ENCODE measurements around the gene ERP44.
"Not testable (repeated sequence)": the region's sequence is repeated elsewhere in the genome, so short reads cannot be mapped to it uniquely, and the experiment has no call there.

Gene ERP44

DNA sequence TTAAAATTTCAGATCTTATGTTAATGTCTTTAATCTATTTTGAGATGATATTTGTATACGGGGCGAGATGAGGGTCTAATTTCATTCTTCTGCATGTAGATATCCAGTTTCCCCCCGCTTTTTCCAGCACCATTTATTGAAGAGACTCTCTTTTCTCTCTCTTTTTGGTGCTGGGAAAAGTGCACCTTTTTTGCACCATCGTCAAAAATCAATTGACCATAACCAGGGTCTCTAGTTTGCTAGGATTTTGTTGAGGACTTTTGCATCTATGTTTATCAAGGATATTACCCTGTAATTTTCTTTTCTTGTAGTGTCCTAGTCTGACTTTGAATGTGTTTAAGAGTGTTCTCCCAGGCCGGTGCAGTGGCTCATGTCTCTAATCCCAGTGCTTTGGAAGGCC lies 99.0 kb downstream of the ERP44 start:
- peaks cover 20% of the 10 kb centered on the region for H3K36me3 ChIP-seq (ENCODE audit: insufficient read depth, low read length)

DNA sequence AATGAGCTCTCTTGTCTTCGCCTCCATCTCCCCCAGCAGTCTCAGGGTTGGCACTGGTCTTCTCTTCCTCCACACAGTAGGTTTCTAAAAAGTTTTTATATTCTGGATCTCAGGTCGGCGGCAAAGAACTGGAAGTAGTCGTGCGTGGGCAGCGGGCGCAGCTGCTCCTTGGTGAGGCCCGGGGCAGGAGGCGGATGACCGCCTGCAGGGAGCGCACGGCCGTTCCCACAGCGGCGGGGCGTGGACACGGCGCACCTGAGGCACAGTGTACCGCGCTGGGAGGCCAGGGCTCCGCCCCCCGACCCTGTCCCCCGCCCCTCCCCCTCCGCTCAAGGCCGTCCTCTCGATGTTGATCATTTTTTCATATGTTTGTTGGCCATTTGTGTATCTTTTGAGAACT lies 99.9 kb downstream of the ERP44 start:
- Histone ChIP-seq H3K9ac (ENCODE audit: low read depth, low read length) (no peak overlapping the region), H3K27ac (ENCODE audit: low read length) (no peak overlapping the region), H3K27me3 (ENCODE audit: insufficient read depth, low read length, poor library complexity) (no peaks in the 10 kb centered on the region), H3K4me1 (ENCODE audit: insufficient read depth, low read length) (no peaks in the 10 kb centered on the region), H3K9me3 (ENCODE audit: insufficient read depth, low read length, severe bottlenecking) (no peaks in the 10 kb centered on the region), H2AFZ (ENCODE audit: low read depth, low read length) (no peak overlapping the region), H3K4me2 (ENCODE audit: insufficient read depth, low read length) (no peak overlapping the region), H4K20me1 (ENCODE audit: insufficient read depth, low read length) (no peaks in the 10 kb centered on the region), H3K79me2 (ENCODE audit: insufficient read depth, low read length) (no peaks in the 10 kb centered on the region), H3K4me3 (ENCODE audit: low read depth in 1 of 2, low read length in 2 of 2) (no peak overlapping the region), H3K36me3 (ENCODE audit: insufficient read depth, low read length) (peaks cover 11% of the 10 kb centered on the region)
- ATAC-seq (ENCODE audit: insufficient read depth, low read depth) (no peak), DNase-seq (no peak)
- TF ChIP-seq, protein P1, sequence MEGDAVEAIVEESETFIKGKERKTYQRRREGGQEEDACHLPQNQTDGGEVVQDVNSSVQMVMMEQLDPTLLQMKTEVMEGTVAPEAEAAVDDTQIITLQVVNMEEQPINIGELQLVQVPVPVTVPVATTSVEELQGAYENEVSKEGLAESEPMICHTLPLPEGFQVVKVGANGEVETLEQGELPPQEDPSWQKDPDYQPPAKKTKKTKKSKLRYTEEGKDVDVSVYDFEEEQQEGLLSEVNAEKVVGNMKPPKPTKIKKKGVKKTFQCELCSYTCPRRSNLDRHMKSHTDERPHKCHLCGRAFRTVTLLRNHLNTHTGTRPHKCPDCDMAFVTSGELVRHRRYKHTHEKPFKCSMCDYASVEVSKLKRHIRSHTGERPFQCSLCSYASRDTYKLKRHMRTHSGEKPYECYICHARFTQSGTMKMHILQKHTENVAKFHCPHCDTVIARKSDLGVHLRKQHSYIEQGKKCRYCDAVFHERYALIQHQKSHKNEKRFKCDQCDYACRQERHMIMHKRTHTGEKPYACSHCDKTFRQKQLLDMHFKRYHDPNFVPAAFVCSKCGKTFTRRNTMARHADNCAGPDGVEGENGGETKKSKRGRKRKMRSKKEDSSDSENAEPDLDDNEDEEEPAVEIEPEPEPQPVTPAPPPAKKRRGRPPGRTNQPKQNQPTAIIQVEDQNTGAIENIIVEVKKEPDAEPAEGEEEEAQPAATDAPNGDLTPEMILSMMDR (IDR thresholded peaks at IDR 0.05; ENCODE audit: borderline replicate concordance, extremely low read depth, low read length, poor library complexity, severe bottlenecking): no peak
- TF ChIP-seq EZH2 (IDR thresholded peaks at IDR 0.05; ENCODE audit: borderline replicate concordance, low read depth, low read length, severe bottlenecking): no peak

More for the DNA sequence above, 99.0 kb downstream of the ERP44 start:
- Histone ChIP-seq H3K79me2 (ENCODE audit: insufficient read depth, low read length) (no peaks in the 10 kb centered on the region), H3K9ac (ENCODE audit: low read depth, low read length) (no peak overlapping the region), H3K4me3 (ENCODE audit: low read depth in 1 of 2, low read length in 2 of 2) (no peak overlapping the region), H3K4me1 (ENCODE audit: insufficient read depth, low read length) (no peaks in the 10 kb centered on the region), H3K9me3 (ENCODE audit: insufficient read depth, low read length, severe bottlenecking) (no peaks in the 10 kb centered on the region), H2AFZ (ENCODE audit: low read depth, low read length) (no peak overlapping the region), H3K4me2 (ENCODE audit: insufficient read depth, low read length) (no peak overlapping the region), H3K27ac (ENCODE audit: low read length) (no peak overlapping the region), H3K27me3 (ENCODE audit: insufficient read depth, low read length, poor library complexity) (no peaks in the 10 kb centered on the region), H4K20me1 (ENCODE audit: insufficient read depth, low read length) (no peaks in the 10 kb centered on the region)
- DNase-seq (no peak), ATAC-seq (ENCODE audit: insufficient read depth, low read depth) (no peak)
- TF ChIP-seq, protein P1 (IDR thresholded peaks at IDR 0.05; ENCODE audit: borderline replicate concordance, extremely low read depth, low read length, poor library complexity, severe bottlenecking): no peak
- TF ChIP-seq EZH2 (IDR thresholded peaks at IDR 0.05; ENCODE audit: borderline replicate concordance, low read depth, low read length, severe bottlenecking): no peak

DNA sequence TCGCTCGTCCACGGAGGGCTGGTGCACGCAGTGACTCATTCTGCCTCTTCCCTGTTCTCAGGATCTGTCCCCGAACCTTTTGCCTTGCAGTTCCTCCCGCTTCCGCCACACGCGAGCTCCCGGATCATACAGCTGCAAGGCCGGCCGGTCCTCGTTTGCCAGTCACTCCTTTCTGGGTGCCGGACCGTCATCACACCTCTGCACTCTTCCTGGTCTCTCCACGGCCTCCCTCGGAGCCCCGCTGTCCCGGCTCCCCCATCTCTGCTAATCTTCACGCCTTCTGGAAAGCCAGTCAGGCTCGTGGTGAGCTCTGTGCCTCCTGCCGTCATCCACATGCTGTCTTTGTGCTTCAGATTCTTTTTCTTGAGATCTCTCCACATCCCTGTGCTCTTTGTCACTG lies 100.5 kb downstream of the ERP44 start:
- Histone ChIP-seq H4K20me1 (ENCODE audit: insufficient read depth, low read length) (no peaks in the 10 kb centered on the region), H3K9ac (ENCODE audit: low read depth, low read length) (no peak overlapping the region), H3K4me3 (ENCODE audit: low read depth in 1 of 2, low read length in 2 of 2) (no peak overlapping the region), H3K9me3 (ENCODE audit: insufficient read depth, low read length, severe bottlenecking) (no peaks in the 10 kb centered on the region), H3K36me3 (ENCODE audit: insufficient read depth, low read length) (peaks cover 5% of the 10 kb centered on the region; the same call in 1 of the 2 replicates), H2AFZ (ENCODE audit: low read depth, low read length) (no peak overlapping the region), H3K27ac (ENCODE audit: low read length) (no peak overlapping the region), H3K4me2 (ENCODE audit: insufficient read depth, low read length) (no peak overlapping the region), H3K79me2 (ENCODE audit: insufficient read depth, low read length) (no peaks in the 10 kb centered on the region), H3K27me3 (ENCODE audit: insufficient read depth, low read length, poor library complexity) (no peaks in the 10 kb centered on the region), H3K4me1 (ENCODE audit: insufficient read depth, low read length) (no peaks in the 10 kb centered on the region)
- DNase-seq: no peak
- TF ChIP-seq, protein P1 (IDR thresholded peaks at IDR 0.05; ENCODE audit: borderline replicate concordance, extremely low read depth, low read length, poor library complexity, severe bottlenecking): no peak
- no peak for TF ChIP-seq EZH2 (IDR thresholded peaks at IDR 0.05; ENCODE audit: borderline replicate concordance, low read depth, low read length, severe bottlenecking)
- ATAC-seq (ENCODE audit: insufficient read depth, low read depth): no peak

DNA sequence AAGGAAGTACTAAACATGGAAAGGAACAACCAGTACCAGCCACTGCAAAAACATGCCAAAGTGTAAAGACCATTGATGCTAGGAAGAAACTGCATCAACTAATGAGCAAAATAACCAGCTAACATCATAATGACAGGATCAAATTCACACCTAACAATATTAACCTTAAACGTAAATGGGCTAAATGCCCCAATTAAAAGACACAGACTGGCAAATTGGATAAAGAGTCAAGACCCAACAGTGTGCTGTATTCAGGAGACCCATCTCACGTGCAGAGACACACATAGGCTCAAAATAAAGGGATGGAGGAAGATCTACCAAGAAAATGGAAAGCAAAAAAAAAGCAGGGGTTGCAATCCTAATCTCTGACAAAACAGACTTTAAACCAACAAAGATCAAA lies 108.3 kb downstream of the ERP44 start:
- not testable (repeated sequence) for H4K20me1 ChIP-seq (ENCODE audit: insufficient read depth, low read length); H3K9ac ChIP-seq (ENCODE audit: low read depth, low read length); H3K4me2 ChIP-seq (ENCODE audit: insufficient read depth, low read length); ATAC-seq (ENCODE audit: insufficient read depth, low read depth); H2AFZ ChIP-seq (ENCODE audit: low read depth, low read length); H3K4me3 ChIP-seq (ENCODE audit: low read depth in 1 of 2, low read length in 2 of 2); H3K27me3 ChIP-seq (ENCODE audit: insufficient read depth, low read length, poor library complexity); H3K4me1 ChIP-seq (ENCODE audit: insufficient read depth, low read length); H3K79me2 ChIP-seq (ENCODE audit: insufficient read depth, low read length); DNase-seq; H3K9me3 ChIP-seq (ENCODE audit: insufficient read depth, low read length, severe bottlenecking); H3K27ac ChIP-seq (ENCODE audit: low read length)
- H3K36me3 ChIP-seq (ENCODE audit: insufficient read depth, low read length): peaks cover 12% of the 10 kb centered on the region; the same call in 1 of the 2 replicates
